GM18870 (cell line): ENCODE measurements around the gene RAB43.

Source experiments
- ATAC-seq: cut with Tn5 transposase; IDR thresholded peaks from one replicate; pipeline ENCODE4 v1.9.1; 2021; ENCODE audit warnings: moderate library complexity; ENCODE audit not compliant: unreplicated experiment

Gene RAB43

DNA sequence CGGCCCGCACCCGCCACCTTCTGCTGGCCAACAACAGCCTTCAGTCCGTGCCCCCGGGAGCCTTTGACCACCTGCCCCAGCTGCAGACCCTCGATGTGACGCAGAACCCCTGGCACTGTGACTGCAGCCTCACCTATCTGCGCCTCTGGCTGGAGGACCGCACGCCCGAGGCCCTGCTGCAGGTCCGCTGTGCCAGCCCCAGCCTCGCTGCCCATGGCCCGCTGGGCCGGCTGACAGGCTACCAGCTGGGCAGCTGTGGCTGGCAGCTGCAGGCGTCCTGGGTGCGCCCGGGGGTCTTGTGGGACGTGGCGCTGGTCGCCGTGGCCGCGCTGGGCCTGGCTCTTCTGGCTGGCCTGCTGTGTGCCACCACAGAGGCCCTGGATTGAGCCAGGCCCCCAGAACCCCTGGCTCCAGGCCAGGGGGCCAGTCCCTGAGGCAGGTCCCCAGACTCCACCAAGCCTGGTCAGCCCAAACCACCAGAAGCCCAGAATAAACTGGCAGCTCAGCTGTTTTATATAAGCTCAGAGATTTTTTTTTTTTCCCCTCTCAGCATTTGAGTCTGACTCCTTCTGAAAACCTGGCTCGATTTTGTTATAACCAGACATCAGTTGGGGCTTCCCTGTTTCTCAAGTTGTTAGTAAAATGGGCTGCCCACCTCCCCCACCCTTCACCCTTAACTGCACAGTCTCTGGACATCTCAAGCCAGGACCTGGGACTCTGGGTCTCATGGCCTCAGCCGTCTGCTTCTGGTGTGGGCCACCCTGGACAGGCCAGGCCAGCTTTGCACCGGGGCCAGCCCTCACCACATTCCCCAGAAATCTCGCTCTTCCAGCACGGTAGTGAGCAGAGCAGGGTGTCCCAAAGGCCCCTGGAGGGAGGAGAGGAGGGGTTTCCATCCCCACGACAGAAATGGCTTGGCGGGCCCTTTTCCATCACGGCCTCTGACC is 59.4 kb downstream of the RAB43 start:
- ATAC-seq, result no peak

DNA sequence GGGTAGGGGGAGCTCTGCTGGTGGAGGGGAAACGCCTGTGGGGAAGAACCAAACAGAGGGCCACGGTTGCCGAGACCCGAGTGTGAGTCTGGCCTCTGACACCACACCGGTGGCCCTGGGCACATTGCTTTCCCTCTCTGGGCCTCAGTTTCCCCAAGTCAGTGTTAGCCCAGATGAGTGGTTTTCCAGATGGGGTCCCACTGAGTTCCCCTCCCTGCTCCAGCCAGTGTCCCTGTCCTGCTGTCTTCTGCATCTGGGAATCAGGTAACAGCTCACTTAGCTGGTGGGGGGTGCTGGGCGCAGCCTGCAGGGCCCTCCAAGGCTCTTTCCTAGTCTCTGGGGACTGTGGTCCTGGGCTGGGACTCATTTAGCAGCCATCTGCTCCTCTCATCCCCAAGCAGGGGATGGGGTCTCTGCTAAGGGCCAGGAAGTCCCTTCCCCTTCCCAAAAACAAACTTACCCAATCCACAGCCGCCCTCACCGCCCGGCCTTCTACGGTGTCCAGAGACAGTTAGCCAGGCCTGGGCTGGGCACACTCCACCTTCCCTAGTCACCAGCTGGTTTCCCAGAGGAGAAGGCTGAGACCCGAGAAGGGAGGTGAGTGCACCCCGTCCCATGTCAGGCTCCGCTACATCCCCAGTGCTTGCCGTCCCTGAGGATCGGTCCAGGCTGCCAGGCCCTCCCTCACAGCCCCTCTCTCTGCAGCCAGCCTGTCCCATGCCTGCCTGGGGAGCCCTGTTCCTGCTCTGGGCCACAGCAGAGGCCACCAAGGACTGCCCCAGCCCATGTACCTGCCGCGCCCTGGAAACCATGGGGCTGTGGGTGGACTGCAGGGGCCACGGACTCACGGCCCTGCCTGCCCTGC is 60.3 kb downstream of the RAB43 start:
- no peak for ATAC-seq

DNA sequence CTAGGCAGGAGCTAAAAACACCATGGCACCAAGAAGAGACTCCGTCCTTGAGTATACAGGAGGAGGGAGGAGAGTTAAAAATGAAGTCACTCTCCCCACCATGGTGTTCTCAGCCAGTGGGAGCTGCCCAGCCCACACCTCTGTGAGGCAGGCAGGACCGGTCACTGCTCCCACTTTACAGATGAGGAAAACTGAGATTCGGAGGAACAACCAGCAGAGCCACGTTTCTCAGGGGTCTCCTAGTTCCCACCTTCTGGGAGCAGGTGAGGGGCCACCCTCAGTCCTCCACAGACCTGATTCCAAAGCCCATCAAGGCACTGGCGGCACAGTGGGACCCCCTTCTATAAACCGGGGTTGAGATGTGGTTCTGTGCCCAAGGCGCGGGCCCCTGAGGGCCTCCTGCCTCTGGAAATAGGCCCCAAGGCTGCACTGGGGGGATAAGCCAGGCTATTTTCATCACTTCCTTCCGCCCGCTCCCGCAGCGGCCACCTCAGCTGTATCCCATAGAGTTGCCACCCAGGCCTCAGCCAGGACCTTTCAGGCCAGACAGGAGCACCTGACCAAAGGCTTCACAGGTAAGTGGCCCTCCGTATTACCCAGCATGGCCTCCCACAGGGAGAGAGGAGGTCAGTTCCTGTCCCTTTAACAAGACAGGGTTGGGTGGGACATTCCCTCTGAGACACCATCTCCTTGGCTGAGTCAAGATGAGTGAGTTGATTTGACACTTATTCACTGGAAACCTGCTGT is 61.2 kb downstream of the RAB43 start, which contains the start of gene GP9:
TSS of gene GP9 (plus strand) at position 504 of the 747 bp plus-strand sequence. CDS start 961 bp downstream, outside the sequence.
- no peak for ATAC-seq

DNA sequence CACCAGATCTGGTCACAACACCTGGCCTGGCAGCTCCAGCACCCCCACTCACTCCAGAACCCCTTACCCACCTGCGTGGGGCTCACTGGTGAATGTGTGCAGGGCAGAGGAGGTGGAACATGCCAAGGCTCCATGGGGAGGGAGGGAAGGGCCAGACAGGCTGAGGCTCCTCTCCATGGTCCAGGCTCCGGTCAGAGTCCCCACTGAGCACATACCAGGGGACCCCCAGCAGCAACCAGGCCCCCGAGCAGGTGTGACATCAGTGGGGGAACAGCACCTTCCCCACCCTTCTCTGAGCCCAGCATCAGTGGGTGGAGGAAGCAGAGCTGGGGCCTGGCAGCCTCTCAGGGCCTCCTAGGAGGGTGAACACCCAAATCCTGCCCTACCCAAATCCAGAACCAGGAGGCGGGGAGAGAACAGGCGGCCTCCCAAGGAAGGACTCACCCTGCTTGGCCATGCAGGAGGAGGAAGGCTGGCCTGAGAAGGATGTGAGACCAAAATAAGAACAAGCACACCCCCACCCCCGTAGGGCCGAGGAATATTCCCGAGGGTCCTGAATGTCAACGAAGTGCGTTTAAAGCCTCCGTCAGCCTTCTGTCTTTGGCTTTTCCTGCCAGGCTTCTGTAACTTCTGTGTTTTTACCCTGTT is 62.2 kb downstream of the RAB43 start:
- no peak for ATAC-seq

DNA sequence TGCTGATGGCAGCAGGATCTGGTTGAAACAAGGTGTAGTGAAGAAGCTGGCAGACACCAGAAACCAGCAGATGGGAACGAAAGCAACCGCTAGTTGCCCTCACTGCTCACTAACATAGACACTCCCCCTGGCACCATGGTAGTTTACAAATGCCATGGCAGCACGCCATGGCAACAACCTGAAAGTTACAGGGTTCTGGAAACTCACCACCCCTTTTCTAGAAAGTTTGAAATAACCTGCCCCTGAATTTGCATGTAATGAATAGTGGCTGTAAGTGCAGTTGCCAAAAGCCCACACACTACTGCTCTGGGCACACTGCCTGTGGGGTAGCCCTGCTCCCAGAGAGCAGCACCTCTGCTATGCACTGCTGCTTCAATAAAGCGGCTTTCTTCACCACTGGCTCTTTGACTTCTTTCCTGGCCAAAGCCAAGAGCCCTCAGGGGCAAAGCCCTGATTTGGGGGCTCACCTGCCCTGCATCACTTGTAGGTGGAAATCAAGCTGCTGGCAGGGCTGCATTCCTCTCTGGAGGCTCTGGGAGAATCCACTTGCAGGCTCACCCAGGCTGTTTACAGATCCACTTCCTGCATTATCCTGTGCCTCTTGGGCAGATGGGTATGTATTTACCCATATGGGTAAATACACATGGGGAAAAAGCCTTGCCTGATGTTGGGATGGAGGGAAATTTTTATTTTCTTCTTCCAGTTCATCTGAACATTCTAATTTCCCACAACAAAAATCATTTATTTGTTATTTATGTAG is 63.0 kb downstream of the RAB43 start:
- ATAC-seq, result no peak

DNA sequence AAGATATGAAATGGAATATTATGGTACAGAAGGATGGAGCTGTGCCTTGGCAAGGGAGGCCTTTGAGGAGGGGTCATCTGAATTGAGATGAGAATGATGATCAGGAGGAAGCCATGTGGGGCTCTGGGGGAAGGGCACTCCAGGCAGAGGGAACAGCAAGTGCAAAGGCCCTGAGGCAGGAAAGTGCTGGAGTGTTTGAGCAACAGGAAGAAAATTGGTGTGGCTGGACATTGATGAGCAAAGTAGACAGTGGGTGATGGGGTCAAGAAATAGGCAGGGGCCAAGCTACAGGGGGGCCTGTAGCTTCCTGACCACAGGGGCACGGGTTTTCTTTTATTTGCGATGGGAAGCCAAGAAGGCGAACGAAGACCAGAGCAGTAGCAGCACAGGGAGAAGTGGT is 64.4 kb downstream of the RAB43 start:
- ATAC-seq, result no peak

DNA sequence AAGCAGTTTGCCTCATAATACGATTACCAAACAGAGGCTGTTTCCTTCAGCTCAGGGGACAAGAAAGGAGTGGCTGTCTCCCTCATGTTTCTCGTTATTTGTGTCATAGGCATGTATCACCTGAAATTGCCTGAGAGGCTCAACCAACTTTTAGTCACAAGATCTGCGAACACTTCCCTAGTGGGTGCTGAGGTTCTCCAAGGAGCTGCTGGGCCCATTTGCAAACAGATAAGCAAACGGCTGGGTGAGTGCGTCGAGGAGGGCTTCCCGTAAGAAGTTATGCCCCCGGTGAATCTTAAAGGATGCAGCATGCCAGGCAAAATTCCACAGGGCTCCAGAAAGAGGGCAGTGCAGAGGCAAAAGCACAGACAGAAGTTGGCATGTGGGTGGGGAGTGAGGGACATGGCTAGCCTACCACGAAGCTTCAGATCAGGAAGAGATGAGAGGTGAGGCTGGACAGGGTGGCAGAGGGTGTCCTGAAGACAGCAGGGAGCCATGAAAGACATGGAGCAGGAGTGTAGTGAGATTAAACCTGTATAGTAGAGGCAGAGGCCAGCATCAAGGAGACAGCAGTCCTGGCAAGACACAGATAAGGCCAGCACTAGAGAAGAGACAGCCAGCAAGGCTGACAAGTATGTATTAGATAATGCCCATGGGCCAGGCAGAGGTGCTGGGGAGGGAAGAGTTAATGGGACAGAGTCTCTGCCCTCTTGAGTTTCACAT is 65.0 kb downstream of the RAB43 start:
- ATAC-seq, result no peak

DNA sequence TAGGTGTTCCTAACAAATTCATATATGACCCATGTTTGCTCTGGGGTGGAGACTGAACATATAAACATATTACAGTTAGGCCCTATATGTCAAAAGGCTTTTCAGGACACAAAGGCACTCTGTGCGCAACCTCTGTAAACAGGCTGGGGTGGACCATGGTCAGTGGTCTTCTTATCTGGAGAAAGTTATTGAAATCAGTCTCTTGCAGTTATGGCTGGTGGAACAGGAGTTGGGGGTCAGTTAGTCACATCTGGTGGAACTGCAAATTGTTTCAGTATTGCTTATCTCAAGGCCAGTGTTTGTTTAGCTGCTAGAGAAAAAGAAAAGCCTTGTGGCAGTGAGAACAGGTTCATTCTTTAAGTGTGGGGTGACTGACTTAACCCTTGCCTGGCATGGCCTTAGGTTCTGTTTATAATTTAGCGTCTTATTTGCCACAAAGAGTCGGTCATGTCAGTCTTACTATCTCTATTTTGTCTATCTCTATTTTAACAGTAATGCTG is 66.9 kb downstream of the RAB43 start:
- no peak for ATAC-seq

DNA sequence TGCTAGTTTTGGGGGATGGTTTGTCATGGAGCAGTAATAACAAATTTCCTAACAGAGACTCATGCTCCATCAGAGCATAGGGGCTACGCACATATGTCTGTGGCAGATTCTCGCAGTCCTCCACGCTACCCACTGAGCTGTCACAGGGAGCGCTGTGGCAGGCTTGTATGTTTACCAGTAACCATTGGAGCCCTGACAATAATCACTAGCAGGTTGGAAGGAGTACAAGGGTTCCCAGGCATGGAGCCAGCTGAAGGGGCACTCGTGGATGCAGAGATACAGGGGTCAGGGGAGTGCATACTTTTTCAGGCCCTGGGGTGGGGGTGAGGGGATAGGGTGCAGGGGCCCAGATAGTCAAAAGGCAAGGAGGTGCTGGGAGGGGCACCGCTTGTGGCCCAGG is 68.9 kb downstream of the RAB43 start:
- ATAC-seq, result no peak

DNA sequence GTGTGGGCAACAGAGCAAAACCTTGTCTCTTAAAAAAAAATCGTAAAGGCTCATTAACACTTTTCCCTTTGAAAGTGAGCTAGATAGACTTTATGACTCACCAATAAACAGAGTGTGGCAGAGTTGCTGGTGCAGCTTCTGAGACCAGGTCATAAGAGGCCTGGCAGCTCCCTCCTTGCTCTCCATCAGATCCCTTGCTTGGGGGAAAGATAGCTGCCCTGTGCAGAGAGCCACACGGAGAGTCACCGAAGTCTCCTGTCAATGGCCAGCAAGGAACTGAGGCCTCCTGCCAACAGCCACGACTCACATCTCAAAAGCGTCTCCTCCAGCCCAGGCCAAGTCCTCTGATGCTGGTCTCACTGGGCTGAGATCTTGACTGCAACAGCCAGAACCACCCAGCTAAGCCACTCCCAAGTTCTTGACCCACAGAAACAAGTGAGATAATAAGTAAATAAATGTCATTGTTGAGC is 69.7 kb downstream of the RAB43 start:
- no peak for ATAC-seq

DNA sequence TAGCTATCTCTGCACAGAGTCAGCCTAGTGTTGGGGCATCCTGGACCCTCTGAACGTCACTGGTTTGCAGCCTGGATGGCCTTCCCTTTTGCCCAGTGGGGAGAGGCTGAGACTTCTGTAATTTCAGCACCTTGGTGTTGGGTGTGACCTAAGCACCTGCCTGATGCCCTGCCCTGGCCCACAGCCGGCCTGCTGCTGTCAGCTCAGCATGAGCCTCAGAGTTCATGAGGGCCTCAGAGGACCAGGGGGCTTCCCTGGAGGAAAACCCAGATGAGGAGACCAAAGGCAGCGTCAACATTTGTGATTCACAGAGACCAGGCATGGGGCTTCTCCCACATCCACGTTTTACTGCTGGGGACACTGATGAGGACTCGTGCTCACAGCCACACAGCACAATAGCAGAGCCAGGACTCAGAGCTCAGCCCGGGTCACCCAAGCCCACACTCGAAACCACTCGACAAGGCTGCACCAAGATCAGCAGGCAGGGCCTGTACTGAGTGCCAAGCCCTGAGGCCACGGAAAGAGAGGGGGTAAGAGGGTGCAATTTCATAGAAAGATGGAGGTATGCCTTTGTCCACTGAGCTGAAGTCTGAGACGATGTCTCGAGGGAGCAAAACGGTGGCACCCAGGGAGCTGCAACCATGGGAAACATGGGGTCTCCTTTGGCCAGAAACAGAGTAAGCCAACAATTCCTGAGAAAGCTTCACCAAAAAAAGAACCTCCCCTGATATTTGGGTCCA is 70.9 kb downstream of the RAB43 start:
- ATAC-seq, result no peak

DNA sequence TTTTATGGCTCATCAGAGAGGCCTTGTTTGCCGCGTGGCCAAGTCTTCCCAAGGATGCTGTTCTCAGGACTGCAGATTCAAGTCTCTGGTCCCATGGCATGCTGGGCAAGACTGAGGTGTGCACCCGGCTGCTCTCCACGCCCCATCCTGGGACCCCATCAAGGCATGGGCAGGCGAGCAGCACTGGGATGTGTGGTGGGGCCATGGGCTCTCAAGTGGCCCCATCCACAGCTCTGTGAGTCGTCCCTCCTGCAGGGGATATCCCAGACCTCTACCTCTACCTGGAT is 74.1 kb downstream of the RAB43 start:
- ATAC-seq, result no peak

DNA sequence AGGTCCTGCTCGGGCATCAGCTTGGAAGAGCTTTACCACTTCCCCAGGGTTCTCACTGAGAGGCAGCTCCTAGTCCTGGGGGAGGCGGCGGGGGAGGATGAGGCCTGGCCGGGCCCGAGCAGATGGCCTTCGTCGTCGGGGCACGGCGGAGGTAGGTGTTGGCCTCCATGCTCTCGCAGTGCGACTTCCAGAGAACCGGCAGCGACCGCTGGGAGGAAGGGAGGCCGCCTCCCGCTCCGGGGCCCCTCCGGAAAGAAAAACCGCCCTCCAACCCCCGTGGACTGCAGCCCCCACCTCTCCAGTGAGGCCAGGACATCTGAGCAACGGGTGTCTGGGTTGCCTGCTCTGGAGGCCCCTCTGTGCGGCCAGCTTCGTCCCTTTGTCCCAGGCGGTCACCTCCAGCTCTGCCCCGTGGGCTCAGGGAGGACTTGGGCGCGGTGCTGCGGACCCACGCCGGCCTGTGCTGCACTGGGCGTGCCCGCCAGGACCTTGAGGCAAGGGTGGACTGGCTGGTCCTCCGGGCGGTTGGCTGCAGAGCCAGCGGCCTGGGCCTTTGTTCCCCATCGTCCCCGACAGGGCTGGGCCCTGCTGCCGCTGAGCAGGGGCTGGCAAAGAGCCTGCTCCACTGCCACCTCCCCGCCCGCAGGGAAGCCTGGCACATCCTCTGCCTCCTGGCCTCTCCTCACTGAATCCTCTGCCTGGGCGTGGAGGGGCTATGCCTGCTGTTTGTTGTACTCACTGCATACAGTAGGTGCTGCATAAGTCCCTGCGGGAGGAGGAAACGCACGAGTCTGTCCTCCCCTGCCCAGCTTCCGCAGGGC is 74.7 kb downstream of the RAB43 start:
- no peak for ATAC-seq

DNA sequence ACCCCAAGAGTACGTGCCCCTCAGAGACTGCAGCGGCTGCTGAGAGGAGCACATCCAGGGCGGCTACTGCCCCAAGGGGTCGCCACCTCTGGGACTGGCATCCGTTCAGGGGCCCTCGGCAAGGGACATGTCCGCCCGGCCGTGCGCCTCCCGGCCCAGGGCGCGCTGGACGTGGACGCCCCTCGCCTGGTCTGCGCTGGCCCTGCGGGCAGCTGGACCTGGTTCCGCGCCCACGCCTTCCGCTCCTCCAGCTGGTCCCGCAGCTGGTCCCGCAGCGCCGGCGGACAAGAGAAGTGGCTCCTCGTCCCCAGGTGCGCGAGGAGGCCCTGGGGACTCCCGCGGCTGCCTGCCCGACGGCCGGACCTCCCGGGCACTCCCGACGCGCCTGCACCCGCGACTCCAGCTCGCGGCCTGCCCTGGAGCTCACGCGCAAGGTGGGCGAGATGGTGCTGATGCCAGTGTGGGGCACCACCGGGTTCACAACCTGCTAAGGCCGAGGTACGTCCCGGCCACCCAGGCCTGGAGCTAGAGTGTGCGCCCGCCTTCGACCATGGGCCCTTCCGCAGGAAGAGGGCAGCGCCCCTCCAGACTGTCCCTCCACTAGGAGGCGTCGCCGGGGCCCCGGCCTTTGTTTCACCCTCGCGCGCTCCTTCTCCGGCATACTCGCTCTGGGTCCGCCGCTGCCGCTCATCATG is 75.4 kb downstream of the RAB43 start:
- no peak for ATAC-seq

DNA sequence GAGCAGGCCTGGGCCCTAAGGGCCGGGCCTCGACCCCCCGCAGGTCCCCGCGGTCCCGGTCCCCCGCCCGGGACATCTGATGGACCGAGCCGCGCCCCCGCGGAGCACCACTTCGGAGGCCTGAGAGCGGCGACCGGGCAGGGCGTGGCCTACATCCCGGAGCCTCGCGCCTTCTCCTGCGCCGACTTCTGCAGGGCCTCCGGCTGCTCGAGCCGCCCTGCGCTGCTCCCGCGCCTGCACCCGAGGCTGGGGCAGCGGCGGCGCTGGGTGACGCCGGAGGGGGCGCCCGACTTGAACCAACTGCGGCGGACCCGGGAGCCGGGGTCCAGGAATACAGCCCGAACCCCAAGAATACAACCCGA is 75.9 kb downstream of the RAB43 start:
- no peak for ATAC-seq

DNA sequence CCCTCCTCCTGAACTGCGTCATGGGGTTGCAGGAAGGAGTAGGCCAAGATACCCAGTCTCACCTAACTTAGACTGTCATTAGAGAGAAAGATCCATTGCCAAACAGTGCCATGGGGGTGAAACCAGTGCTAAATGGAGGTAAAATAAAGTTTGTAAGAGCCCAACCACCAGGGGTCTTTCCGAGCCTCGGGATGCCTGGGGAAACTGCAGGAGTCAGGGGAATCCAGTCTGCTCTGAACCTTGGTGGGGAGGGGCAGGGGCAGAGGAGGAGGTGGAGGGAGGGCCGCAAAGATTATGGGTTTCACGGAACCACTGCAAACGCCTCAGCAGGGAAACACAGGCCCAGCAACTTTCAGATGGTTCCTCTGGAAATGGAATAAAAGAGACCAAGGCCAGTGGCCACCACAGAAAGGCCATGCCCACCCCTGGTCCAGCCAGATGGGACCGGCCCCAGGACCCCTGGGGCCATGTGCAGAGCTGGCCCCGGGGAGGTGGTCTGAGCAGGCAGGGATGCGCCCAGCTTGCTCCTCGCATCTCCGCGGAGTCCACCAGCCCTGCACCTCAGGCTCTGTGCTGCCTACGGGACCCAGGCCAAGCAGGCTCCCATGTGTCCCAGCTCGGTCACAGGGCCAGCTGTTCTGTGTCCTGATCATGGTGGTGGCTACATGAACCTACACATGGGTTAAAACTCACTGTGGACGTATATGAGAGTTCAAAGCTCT is 80.9 kb downstream of the RAB43 start:
- no peak for ATAC-seq

DNA sequence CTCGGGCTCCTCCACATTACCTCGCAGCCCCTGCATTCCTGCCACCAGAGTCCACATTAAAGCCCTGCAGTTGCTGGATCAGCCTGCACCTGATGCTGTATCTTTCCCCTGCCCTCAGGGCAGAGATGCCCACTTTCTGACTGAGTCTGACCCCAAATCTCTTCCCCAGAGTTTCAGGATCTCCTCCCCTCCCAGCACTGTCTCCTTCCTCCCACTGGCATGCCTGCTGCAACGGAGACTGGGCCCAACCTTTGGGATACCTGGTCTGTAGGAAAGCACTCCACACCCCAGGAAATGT is 81.6 kb downstream of the RAB43 start:
- ATAC-seq, result no peak
